A673 (cell line): ENCODE results near the gene PTK6.

ENCODE experiments used
- EZH2 ChIP-seq: fragments of 200-600 bp; sonication (generic); IDR thresholded peaks from 2 replicates; pipeline ENCODE4 v1.6.1; 2017; ENCODE audit warnings: borderline replicate concordance, low read depth, mild to moderate bottlenecking, mixed read lengths, antibody characterized with exemption, low read length; ENCODE audit not compliant: poor library complexity, severe bottlenecking
- TF ChIP-seq, protein P1 (sequence below): fragments of 300-800, 200-600 bp; sonication (generic); conservative IDR thresholded peaks from 2 replicates; pipeline ENCODE4 v1.5.1; 2017; ENCODE audit warnings: low read depth, mild to moderate bottlenecking, antibody characterized with exemption, low read length, moderate library complexity, mixed read lengths

- TF ChIP-seq, protein P1, sequence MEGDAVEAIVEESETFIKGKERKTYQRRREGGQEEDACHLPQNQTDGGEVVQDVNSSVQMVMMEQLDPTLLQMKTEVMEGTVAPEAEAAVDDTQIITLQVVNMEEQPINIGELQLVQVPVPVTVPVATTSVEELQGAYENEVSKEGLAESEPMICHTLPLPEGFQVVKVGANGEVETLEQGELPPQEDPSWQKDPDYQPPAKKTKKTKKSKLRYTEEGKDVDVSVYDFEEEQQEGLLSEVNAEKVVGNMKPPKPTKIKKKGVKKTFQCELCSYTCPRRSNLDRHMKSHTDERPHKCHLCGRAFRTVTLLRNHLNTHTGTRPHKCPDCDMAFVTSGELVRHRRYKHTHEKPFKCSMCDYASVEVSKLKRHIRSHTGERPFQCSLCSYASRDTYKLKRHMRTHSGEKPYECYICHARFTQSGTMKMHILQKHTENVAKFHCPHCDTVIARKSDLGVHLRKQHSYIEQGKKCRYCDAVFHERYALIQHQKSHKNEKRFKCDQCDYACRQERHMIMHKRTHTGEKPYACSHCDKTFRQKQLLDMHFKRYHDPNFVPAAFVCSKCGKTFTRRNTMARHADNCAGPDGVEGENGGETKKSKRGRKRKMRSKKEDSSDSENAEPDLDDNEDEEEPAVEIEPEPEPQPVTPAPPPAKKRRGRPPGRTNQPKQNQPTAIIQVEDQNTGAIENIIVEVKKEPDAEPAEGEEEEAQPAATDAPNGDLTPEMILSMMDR: no peak
- no peak for TF ChIP-seq EZH2
Measured at GRCh38 chr20:63565021-63565698, 28.0 kb upstream of the PTK6 start.
